NCI-H1930 (cell line): ENCODE results near the gene COL18A1.
"Not testable (repeated sequence)": the region's sequence is repeated elsewhere in the genome, so short reads cannot be mapped to it uniquely, and the experiment has no call there.

ENCODE experiments used
- DNase-seq, 2 experiments: peaks; one replicate each; lab custom pipeline; 2025; lab: John Stamatoyannopoulos, UW

COL18A1 gene

DNA sequence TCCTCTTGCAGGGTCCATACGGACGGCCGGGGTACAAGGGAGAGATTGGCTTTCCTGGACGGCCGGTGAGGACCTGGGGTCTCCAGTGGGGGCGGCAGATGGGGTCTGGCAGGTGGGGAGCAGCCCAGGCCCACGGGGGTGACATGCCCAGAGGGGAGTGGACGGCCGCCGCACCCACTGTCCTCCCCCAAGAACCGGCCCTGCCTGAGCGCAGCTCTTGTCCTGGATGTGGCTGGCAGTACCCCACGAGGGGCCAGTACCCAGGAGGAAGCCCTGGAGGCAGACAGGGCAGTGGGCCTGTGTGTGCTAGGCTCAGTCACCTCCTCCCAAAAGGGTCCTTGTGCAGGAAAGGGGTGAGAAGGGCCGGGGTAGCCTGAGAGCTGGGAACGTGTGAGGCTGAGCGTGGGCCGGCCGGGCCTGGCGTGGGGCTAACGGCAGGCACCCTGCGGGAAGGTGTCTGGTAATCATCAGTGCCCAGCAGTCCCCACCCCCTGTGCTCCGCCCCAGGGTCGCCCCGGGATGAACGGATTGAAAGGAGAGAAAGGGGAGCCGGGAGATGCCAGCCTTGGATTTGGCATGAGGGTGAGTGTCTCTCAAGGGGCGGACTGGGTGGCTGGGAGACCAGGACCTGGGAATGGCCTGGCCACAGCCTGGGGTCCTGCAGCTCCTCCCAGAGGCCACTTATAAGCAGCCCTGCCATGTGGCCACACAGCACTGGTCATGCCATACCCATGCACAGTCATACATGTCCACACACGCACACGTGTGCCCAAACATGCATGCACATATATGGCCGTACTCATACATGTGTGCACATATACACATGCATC is 90.1 kb downstream of the COL18A1 start:
- no peak for DNase-seq

DNA sequence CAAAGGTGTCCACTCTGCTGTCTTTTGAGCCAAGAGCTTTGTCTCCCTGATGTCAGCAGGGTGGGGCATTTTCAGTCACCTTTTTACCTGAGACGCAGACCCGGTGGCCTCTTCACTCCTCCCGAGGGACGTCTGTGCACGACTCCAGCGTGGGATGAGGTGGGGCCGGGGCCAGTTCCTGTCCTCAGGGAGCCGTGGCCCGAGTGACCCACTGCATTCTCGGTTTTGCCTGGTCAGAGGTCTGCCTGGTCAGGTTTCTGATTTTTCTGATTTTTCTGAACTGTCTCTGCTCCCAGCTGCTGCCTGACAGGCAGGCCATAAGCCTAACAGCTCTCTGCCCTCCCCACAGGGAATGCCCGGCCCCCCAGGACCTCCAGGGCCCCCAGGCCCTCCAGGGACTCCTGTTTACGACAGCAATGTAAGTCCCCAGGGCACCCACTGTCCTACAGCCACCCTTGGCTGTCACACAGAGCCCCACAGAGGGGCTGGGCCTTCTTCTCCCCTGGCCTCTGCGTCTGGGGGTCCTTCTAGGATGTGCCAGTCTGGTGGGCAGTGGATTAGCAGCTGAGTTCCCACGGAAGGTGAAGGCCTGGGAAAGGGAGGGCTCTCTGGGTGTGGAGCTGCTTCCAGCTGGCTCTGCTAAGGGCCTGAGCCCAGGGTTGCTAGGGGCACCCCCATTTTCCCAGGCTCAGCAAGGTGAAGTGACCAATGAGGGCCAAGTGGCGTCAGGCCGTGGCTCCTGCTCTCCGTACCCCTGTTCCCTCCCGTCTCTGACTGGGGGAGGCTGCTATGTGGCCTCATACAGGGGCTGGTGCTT is 91.4 kb downstream of the COL18A1 start:
- no peak for DNase-seq

GRCh38 chr21:45496968-45497845 is 92.2 kb downstream of the COL18A1 start:
- no peak for DNase-seq

- no peak for DNase-seq
Observed at GRCh38 chr21:45497846-45498645, 93.1 kb downstream of the COL18A1 start.

DNA sequence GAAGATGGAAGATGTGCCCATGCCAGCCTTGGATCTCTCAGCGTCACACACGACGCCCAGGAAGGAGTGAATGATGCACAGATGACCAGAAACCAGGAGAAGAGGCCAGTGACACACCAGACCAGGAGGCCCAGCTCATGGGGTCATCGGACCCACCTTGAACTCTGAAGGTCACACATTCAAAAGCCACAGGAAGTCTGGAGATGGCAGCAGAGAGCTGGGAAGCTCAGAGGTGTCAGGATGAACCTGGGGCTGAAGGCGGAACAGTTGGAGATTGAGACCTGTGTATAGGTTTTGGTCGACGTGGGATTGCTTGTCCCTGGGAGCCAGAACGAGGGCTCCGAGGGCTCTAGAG is 93.7 kb downstream of the COL18A1 start:
- no peak for DNase-seq

GRCh38 chr21:45499201-45499750 is 94.3 kb downstream of the COL18A1 start:
- no peak for DNase-seq

DNA sequence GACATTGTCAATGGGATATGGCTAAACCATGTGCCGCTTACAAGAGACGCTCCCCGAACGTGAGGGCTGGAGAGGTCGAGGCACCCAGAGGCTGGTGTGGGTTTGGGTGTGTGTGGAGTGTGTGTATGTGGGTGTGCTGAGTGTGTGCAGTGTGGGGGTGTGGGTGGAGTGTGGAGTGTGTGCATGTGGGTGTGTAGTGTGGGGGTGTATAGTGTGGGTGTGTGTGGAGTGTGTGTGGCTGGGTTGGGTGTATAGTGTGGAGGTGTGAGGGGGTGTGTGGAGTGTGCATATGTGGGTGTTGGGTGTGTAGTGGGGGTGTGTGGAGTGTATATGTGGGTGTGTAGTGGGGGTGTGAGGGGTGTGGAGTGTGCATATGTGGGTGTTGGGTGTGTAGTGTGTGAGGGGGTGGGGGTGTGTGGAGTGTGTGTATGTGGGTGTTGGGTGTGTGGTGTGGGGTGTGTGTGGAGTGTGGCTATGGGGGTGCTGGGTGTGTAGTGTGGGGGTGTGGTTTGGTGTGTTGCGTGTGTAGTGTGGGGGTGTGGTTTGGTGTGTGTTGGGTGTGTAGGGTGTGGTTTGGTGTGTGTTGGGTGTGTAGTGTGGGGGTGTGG is 95.1 kb downstream of the COL18A1 start:
- no peak for DNase-seq

- DNase-seq = not testable (repeated sequence)
Observed at GRCh38 chr21:45501081-45502005, 96.4 kb downstream of the COL18A1 start.

- no peak for DNase-seq
Observed at GRCh38 chr21:45502006-45502345, 97.0 kb downstream of the COL18A1 start.

DNA sequence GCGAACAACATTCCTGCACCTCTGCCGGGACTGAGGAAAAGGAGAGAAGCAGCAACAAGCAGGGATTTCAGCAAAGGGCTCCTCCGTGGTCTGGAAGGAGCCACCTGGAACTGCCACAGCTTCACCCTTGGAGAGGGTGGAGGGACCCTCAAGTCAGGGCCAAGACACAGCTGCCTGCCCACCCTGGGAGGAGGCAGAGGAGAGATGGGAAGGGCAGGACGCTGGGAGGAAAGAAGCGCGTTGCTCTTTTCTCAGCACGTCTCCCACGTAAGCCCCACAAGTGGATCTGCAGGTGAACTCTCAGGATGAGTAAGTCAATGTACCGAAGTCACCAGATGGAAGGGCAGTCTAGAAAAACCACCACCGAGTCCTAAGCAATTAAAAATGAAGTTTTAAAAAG is 97.6 kb downstream of the COL18A1 start:
- no peak for DNase-seq

- DNase-seq = not testable (repeated sequence)
Observed at GRCh38 chr21:45503226-45503625, 98.3 kb downstream of the COL18A1 start.

DNA sequence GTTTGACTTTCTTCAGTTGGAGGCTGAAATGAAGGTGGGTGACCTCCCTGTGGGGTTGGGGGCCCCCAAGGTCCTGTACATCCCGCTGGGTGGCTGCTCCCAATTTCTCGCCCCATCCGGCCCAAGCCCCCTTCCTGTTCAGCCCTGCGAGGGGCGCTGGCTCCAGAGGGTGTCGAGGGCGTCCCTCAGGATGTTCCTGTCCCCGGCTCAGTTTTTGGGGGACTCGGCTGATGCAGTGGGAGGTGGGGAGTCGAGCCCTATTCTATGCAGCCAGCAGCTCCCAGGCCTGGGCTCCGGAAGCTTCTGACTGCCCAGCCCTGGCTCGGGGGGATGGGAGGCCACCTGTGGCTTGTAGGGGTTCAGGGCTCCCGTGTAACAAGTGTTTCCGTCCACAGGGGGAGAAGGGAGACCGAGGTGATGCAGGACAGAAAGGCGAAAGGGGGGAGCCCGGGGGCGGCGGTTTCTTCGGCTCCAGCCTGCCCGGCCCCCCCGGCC is 99.1 kb downstream of the COL18A1 start:
- DNase-seq = no peak

DNA sequence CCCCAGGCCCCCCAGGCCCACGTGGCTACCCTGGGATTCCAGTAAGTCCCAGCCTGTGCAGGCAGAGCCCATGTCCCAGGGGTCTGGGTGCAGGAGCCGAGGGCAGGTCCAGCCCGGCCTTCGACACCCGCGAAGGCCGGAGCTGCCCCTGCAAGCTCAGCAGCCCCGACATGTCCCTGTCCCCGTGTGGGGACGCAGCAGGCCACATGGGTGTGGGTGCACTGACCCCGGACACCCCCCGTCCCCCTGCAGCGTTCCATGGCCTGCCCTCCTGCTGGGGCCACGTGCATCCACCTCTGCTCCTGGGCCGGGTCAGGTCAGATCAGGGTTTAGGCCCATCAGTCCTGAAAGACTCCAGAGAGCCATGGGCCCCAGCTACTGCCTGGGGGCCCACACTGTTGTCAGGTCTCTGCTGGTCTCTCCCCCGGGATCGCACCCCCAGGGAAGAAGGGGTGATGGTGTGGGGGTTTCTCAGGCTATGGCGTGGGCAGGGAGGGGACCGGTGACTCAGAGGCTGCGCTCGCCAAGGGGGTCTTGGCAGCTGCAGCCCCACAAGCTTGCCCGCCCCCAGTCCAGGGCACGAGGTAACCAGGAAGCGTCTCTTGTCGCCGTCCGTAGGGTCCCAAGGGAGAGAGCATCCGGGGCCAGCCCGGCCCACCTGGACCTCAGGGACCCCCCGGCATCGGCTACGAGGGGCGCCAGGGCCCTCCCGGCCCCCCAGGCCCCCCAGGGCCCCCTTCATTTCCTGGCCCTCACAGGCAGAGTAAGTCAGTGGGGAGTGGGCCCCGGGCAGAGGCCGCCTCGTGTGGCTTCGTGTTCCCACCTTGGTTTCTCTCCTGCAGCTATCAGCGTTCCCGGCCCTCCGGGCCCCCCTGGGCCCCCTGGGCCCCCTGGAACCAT is 99.8 kb downstream of the COL18A1 start:
- DNase-seq = no peak

DNA sequence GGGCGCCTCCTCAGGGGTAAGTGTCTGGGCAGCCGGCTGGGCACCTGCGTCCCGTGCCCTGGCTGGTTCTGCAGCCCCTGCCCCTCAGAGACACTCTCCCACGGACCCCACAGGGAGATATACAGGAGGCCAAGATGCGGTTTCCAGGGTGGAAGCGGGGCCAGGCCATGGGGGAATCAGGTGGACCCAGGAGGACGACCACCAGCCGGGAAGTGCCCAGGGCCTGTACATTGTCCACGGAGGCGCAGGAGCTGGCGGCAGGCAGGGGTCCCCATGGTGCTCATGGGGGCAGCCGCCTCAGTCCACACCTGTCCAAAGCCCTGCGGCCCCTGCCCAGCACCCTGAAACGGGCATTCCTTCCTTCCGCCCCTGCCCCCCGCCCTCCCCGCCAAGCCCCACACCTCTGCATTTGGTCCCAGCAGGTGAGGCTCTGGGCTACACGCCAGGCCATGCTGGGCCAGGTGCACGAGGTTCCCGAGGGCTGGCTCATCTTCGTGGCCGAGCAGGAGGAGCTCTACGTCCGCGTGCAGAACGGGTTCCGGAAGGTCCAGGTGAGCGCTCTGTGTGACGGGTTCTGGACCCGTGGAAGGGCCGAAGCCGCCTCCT is 100.6 kb downstream of the COL18A1 start:
- no peak for DNase-seq

DNA sequence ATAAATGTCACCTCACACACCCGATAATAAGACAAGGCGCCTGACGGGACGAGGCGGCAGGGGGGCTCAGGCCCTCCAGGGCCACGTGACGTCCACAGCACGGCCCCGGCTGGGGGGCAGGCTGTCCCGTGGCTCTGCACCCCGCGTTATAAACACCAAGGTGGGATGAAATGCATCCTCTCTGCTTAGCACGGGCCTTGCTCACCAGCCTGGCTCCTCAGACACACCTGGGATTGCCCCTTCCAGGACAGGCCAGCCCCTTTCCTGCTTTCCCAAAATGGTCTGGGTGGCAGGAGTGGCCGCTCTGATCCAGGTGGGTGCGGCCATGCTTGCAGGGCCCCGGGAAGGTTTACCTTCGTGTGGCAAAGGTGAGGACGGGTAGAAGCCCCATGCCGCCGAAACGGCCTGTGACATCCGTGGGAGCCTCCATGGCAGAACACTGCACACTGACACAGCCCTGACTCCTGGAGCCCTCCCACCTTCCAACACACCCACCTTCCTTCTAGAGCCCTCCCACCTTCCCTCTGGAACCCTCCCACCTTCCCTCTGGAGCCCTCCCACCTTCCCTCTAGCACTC is 101.4 kb downstream of the COL18A1 start:
- DNase-seq = no peak

DNA sequence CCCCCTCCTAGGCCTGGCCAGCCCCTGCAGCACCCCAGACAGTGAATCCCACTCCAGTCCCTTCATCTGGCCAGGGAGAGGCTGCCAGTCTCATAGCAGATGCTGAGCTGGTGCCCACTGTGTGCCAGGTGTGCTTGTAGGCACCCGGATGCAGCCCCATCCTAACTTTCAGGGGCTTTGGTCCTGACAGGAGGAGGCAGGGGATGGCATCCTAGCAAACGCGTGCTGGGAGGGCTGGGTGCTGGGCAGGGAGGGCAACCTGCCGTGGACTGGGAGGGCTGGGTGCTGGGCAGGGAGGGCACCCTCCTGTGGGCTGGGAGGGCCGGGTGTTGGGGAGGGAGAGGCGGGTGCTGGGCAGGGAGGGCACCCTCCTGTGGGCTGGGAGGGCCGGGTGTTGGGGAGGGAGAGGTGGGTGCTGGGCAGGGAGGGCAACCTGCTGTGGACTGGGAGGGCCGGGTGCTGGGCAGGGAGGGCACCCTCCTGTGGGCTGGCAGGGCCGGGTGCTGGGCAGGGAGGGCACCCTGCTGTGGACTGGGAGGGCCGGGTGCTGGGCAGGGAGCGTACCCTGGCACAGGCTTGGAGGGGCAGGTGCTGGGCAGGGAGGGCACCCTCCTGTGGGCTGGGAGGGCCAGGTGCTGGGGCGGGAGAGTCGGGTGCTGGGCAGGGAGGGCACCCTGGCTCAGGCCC is 102.0 kb downstream of the COL18A1 start:
- DNase-seq = no peak

DNA sequence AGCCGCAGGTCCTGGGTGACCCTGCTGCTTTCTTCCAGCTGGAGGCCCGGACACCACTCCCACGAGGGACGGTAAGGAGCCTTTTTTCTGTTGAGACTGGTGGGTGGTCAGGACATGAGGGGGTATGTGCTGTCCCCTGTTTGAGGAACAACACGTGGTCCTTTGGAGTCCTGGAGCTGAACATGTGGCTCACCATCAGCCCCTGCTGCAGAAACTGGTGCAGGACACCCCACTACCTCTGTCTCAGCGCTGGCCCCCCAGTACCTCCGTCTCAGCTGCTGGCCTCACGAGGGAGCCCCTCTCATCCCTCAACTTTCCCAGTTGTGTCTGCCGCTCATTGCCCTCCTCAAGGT is 102.5 kb downstream of the COL18A1 start:
- DNase-seq = no peak
